ENCODE results near the gene SYDE2. TPM values are rescaled to one million over a fixed set of nuclear protein-coding genes. Genes with fewer than 3 reads are reported as not detected.

Gene SYDE2
- total and polyA plus RNA-seq, 3 experiments from 2014 or later = 1.7 to 3.3 (median 2.8) TPM

- Histone ChIP-seq H3K9me3 (ENCODE audit: low read length) (no peaks in the 10 kb centered on the region), H3K4me1 (ENCODE audit: insufficient read depth, low read length) (peaks cover 7% of the 10 kb centered on the region), H3K36me3 (ENCODE audit: insufficient read depth, low read length) (no peaks in the 10 kb centered on the region), H3K27ac (ENCODE audit: low read depth, low read length) (no peak overlapping the region), H3K4me3 (ENCODE audit: low read length) (no peak overlapping the region), H3K27me3 (ENCODE audit: insufficient read depth, low read length, poor library complexity, severe bottlenecking) (no peaks in the 10 kb centered on the region)
- Mint-ChIP-seq H3K36me3 (no peaks in the 10 kb centered on the region), H3K27ac (peak overlapping the region in 4 of 8 donors; percentile 18 to 72 (median 58)), H3K4me1 (peaks cover 0 to 12% (median 10%) of the 10 kb centered on the region in 3 donors), H3K9me3 (no peaks in the 10 kb centered on the region), H3K27me3 (peaks cover 2 to 24% of the 10 kb centered on the region in 2 donors), H3K4me3 (no peak overlapping the region)
- ChIA-PET POLR2A (no interaction called here), CTCF (interaction anchor here (0.7 to 1.4 kb wide), 6 partner anchors 10 to 296 kb away, joined by 3 to 9 read pairs (median 6); partner anchors contain the start of gene C1orf52)
- DNase-seq = no peak
These were observed 39.8 kb upstream of the SYDE2 start for GRCh38 chr1:85240643-85241042.

DNA sequence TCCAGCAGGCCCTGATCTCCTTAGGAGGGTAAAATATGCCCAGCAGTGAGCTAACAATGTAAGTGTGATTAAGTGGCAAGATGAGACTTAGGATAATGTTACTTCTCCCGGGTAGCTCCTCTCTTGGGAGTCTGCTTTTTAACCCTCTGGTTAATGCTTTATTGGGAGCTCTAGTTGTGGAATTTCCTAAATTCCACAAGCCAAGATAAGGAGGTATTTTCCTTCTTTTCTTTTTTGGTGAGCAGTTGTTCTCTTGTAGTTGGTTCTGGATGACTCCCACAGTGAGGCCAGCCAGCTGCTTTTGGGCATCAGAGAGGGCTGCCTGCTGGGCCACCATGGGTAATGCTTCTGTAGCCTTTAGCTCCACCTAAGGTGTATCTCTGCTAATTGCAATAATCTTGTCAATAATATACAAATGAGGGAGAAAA, 39.4 kb upstream of the SYDE2 start:
- Histone ChIP-seq H3K4me1 (ENCODE audit: insufficient read depth, low read length) (peaks cover 7% of the 10 kb centered on the region), H3K9me3 (ENCODE audit: low read length) (no peaks in the 10 kb centered on the region), H3K36me3 (ENCODE audit: insufficient read depth, low read length) (no peaks in the 10 kb centered on the region), H3K27ac (ENCODE audit: low read depth, low read length) (no peak overlapping the region), H3K27me3 (ENCODE audit: insufficient read depth, low read length, poor library complexity, severe bottlenecking) (no peaks in the 10 kb centered on the region), H3K4me3 (ENCODE audit: low read length) (no peak overlapping the region)
- H3K27me3 Mint-ChIP-seq = peaks cover 4 to 24% of the 10 kb centered on the region in 2 donors
- H3K9me3 Mint-ChIP-seq = no peaks in the 10 kb centered on the region
- ChIA-PET POLR2A (no interaction called here), CTCF (interaction anchor here (0.7 to 1.4 kb wide), 8 partner anchors 10 to 295 kb away, joined by 3 to 9 read pairs (median 4); partner anchors contain the start of gene C1orf52)
- H3K4me1 Mint-ChIP-seq = peaks cover 0 to 12% (median 10%) of the 10 kb centered on the region in 3 donors
- no peak overlapping the region for H3K4me3 Mint-ChIP-seq
- DNase-seq = no peak
- H3K27ac Mint-ChIP-seq = peak overlapping the region in 2 of 8 donors; percentile 48 to 67
- no peaks in the 10 kb centered on the region for H3K36me3 Mint-ChIP-seq

DNA sequence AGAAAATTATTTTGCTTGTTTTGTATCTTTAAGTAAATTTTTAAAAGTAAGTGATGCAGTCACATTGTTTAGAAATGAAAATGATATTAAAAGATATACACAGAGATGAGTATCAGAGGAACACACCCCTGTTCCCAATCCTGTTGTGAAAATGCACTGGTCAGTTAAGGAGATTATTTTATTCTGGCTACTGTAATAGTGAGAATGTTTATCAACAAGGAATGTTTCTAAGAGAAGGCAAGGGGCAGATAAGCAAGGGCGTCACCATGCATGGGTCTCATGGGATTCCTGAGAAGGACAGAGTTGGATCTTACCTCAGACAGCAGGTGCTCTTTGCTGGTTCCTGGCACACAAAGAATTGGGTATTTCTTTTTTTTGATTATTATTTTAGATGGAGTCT, 36.8 kb upstream of the SYDE2 start:
- H3K9me3 Mint-ChIP-seq = no peaks in the 10 kb centered on the region
- no peaks in the 10 kb centered on the region for H3K36me3 ChIP-seq (ENCODE audit: insufficient read depth, low read length)

GRCh38 chr1:85230305-85230977, 29.6 kb upstream of the SYDE2 start:
- Histone ChIP-seq H3K4me1 (ENCODE audit: insufficient read depth, low read length) (no peaks in the 10 kb centered on the region), H3K4me3 (ENCODE audit: low read length) (no peak overlapping the region), H3K9me3 (ENCODE audit: low read length) (no peaks in the 10 kb centered on the region), H3K36me3 (ENCODE audit: insufficient read depth, low read length) (no peaks in the 10 kb centered on the region), H3K27me3 (ENCODE audit: insufficient read depth, low read length, poor library complexity, severe bottlenecking) (no peaks in the 10 kb centered on the region), H3K27ac (ENCODE audit: low read depth, low read length) (no peak overlapping the region)
- ChIA-PET CTCF (interaction anchor here (1.0 to 2.9 kb wide), 4 partner anchors 10 to 286 kb away, joined by 3 to 7 read pairs (median 4); no protein-coding TSS in a partner anchor), POLR2A (no interaction called here)
- Mint-ChIP-seq H3K27ac (no peak overlapping the region), H3K27me3 (peaks cover 4 to 8% of the 10 kb centered on the region in 2 donors), H3K36me3 (no peaks in the 10 kb centered on the region), H3K4me3 (no peak overlapping the region), H3K9me3 (no peaks in the 10 kb centered on the region), H3K4me1 (no peaks in the 10 kb centered on the region)
- DNase-seq = peak in 1 of 5 donors; percentile 21

More for the DNA sequence above, 36.8 kb upstream of the SYDE2 start:
- Histone ChIP-seq H3K4me3 (ENCODE audit: low read length) (no peak overlapping the region), H3K27ac (ENCODE audit: low read depth, low read length) (no peak overlapping the region), H3K27me3 (ENCODE audit: insufficient read depth, low read length, poor library complexity, severe bottlenecking) (no peaks in the 10 kb centered on the region), H3K4me1 (ENCODE audit: insufficient read depth, low read length) (peaks cover 7% of the 10 kb centered on the region), H3K9me3 (ENCODE audit: low read length) (no peaks in the 10 kb centered on the region)
- H3K4me1 Mint-ChIP-seq = peaks cover 0 to 12% (median 10%) of the 10 kb centered on the region in 3 donors
- POLR2A ChIA-PET = no interaction called here
- no peak overlapping the region for H3K4me3 Mint-ChIP-seq
- no peak overlapping the region for H3K27ac Mint-ChIP-seq
- H3K27me3 Mint-ChIP-seq = peaks cover 7 to 24% of the 10 kb centered on the region in 2 donors
- DNase-seq = no peak
- no peaks in the 10 kb centered on the region for H3K36me3 Mint-ChIP-seq
- CTCF ChIA-PET = no interaction called here

DNA sequence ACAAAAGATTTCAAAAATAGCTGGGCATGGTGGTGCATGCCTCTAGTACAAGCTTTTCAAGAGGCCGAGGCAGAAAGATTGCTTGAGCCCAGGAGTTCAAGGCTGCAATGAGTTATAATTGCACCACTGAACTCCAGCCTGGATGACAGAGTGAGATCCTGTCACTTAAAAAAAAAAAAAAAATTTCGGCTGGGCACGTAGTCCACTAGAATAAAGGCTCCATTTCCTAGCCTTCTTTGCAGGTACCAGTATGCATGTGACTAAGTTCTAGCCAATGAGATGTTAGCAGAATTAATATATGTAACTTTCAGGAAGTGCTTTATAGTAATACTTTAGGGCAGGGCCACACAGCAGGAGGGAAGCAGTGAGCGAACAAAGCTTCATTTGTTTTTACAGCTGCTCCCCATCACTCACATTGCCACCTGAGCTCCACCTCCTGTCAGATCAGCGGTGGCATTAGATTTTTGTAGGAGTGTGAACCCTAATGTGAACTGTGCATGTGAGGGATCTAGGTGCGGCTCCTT, 28.8 kb upstream of the SYDE2 start:
- Mint-ChIP-seq H3K36me3 (no peaks in the 10 kb centered on the region), H3K4me3 (no peak overlapping the region), H3K27ac (no peak overlapping the region), H3K4me1 (no peaks in the 10 kb centered on the region), H3K9me3 (no peaks in the 10 kb centered on the region), H3K27me3 (peaks cover 4 to 6% of the 10 kb centered on the region in 2 donors)
- H3K36me3 ChIP-seq (ENCODE audit: insufficient read depth, low read length) = no peaks in the 10 kb centered on the region
- DNase-seq = no peak
- ChIA-PET POLR2A (no interaction called here), CTCF (interaction anchor here (0.8 to 2.9 kb wide), 5 partner anchors 10 to 285 kb away, joined by 3 to 7 read pairs (median 3); partner anchors contain the start of gene C1orf52)
- H3K27ac ChIP-seq (ENCODE audit: low read depth, low read length) = no peak overlapping the region
- H3K4me1 ChIP-seq (ENCODE audit: insufficient read depth, low read length) = no peaks in the 10 kb centered on the region
- H3K27me3 ChIP-seq (ENCODE audit: insufficient read depth, low read length, poor library complexity, severe bottlenecking) = no peaks in the 10 kb centered on the region
- H3K4me3 ChIP-seq (ENCODE audit: low read length) = no peak overlapping the region
- H3K9me3 ChIP-seq (ENCODE audit: low read length) = no peaks in the 10 kb centered on the region

GRCh38 chr1:85228972-85229371, 28.2 kb upstream of the SYDE2 start:
- Mint-ChIP-seq H3K27me3 (peaks cover 3 to 4% of the 10 kb centered on the region in 2 donors), H3K4me3 (no peak overlapping the region), H3K36me3 (no peaks in the 10 kb centered on the region), H3K9me3 (no peaks in the 10 kb centered on the region), H3K4me1 (no peaks in the 10 kb centered on the region), H3K27ac (no peak overlapping the region)
- Histone ChIP-seq H3K4me1 (ENCODE audit: insufficient read depth, low read length) (no peaks in the 10 kb centered on the region), H3K4me3 (ENCODE audit: low read length) (no peak overlapping the region), H3K9me3 (ENCODE audit: low read length) (no peaks in the 10 kb centered on the region), H3K36me3 (ENCODE audit: insufficient read depth, low read length) (no peaks in the 10 kb centered on the region), H3K27me3 (ENCODE audit: insufficient read depth, low read length, poor library complexity, severe bottlenecking) (no peaks in the 10 kb centered on the region), H3K27ac (ENCODE audit: low read depth, low read length) (no peak overlapping the region)
- CTCF ChIA-PET = interaction anchor here (0.8 to 2.9 kb wide), 2 partner anchors 11 to 31 kb away, joined by 3 to 7 read pairs; partner anchors contain the start of gene C1orf52
- POLR2A ChIA-PET = no interaction called here
- DNase-seq = no peak

DNA sequence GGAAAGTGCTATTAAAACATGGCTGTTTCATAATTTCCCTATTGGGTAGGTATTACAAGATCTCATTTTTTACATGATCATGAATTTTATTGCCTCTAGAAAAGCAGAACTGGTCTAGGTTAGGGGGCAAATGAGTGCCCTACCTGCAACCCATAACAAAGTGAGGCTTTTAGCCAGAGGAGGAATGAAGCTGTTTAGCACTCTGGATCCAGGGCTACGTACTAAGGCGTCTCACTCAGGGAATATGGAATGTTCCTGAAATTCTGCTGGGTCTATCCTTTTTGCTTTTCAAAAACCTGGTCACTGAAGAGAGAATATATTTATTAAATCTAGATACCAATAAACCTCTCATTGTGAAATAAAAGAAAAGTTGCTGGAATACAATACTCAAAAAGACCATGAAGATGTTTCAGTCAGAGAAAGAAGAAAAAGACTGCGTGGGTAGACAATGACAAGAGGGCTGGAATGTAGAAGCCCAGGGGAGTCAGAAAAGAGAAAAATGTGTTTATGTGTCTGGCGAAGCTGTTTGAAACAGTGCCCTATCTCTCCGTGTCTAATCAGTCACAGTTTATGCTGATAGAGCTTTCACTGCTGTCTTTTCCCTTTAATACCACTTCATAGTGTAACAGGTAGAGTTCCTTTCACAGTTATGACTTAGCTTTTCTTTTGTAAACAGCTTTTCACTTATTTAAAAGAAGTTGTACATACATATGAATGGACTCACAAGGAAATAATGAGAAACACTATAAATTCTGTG, 25.0 kb upstream of the SYDE2 start:
- no peaks in the 10 kb centered on the region for H3K4me1 Mint-ChIP-seq
- peaks cover 4 to 7% of the 10 kb centered on the region in 2 donors for H3K27me3 Mint-ChIP-seq
- no peaks in the 10 kb centered on the region for H3K27me3 ChIP-seq (ENCODE audit: insufficient read depth, low read length, poor library complexity, severe bottlenecking)
- peak overlapping the region; percentile 45 for H3K27ac ChIP-seq (ENCODE audit: low read depth, low read length)
- no peak overlapping the region for H3K4me3 ChIP-seq (ENCODE audit: low read length)
- no peaks in the 10 kb centered on the region for H3K4me1 ChIP-seq (ENCODE audit: insufficient read depth, low read length)
- no peak overlapping the region for H3K4me3 Mint-ChIP-seq
- POLR2A ChIA-PET = no interaction called here
- DNase-seq = no peak
- H3K9me3 ChIP-seq (ENCODE audit: low read length) = no peaks in the 10 kb centered on the region
- H3K36me3 ChIP-seq (ENCODE audit: insufficient read depth, low read length) = no peaks in the 10 kb centered on the region
- H3K36me3 Mint-ChIP-seq = no peaks in the 10 kb centered on the region
- no peaks in the 10 kb centered on the region for H3K9me3 Mint-ChIP-seq
- H3K27ac Mint-ChIP-seq = no peak overlapping the region
- CTCF ChIA-PET = no interaction called here

Measured in CD8-positive, alpha-beta memory T cell (primary cell).